HepG2 (cell line): Measurements from ENCODE around the gene LCN2. TPM values are rescaled to one million over a fixed set of nuclear protein-coding genes. Genes with fewer than 3 reads are reported as not detected.
A peak's percentile ranks its signal among the peaks of the same experiment; 100 is the strongest.

Experiments used
- CAMTA2 ChIP-seq: sonication (generic); formaldehyde crosslinking; IDR thresholded peaks from 2 replicates; pipeline ENCODE4 v1.4.0; 2020; ENCODE audit warnings: mild to moderate bottlenecking, missing genetic modification reagents, borderline replicate concordance
- CBFB ChIP-seq: sonication (generic); formaldehyde crosslinking; IDR thresholded peaks from 2 replicates; pipeline ENCODE4 v1.4.0; 2020; ENCODE audit warnings: missing genetic modification reagents
- CENPT ChIP-seq: sonication (generic); formaldehyde crosslinking; IDR thresholded peaks from 2 replicates; pipeline ENCODE4 v1.8.0; 2022; ENCODE audit warnings: low read depth, mild to moderate bottlenecking, moderate library complexity, missing genetic modification reagents
- HDAC1 ChIP-seq: sonication (generic); formaldehyde crosslinking; IDR thresholded peaks from 2 replicates; pipeline ENCODE4 v1.5.1; 2020; ENCODE audit warnings: mild to moderate bottlenecking, missing genetic modification reagents
- ZNF18 ChIP-seq: sonication (generic); formaldehyde crosslinking; IDR thresholded peaks from 2 replicates; pipeline ENCODE4 v1.8.0; 2022; ENCODE audit warnings: mild to moderate bottlenecking, missing genetic modification reagents; ENCODE audit not compliant: insufficient replicate concordance
- ZNF264 ChIP-seq: sonication (generic); formaldehyde crosslinking; IDR thresholded peaks from 2 replicates; pipeline ENCODE4 v1.4.0; 2020; ENCODE audit warnings: missing genetic modification reagents
- ZNF337 ChIP-seq: sonication (generic); formaldehyde crosslinking; IDR thresholded peaks from 2 replicates; pipeline ENCODE4 v1.5.1; 2020; ENCODE audit warnings: missing genetic modification reagents, low read depth, mild to moderate bottlenecking, borderline replicate concordance
- ZNF720 ChIP-seq: sonication (generic); formaldehyde crosslinking; IDR thresholded peaks from 2 replicates; pipeline ENCODE4 v1.4.0; 2020; ENCODE audit warnings: missing genetic modification reagents
- ZSCAN25 ChIP-seq: sonication (generic); formaldehyde crosslinking; IDR thresholded peaks from 2 replicates; pipeline ENCODE4 v1.8.0; 2022; ENCODE audit warnings: mild to moderate bottlenecking, missing genetic modification reagents
- polyA plus RNA-seq, 8 experiments: library from polyadenylated mRNA; depleted of rRNA in 3 of 8; stranded (reverse) in 7 of 8; unstranded in 1 of 8; fragments of >200 nt; fragmentation: Illumina TruSeq in 4 of 8; extraction: Trizol in 4 of 8; gene quantifications; 2 replicates each; pipeline versions ENCODE4 v1.2.1 to v1.2.3, GENCODE V29; 2011 to 2016; ENCODE audit warnings: low read depth in 4 of 8, missing spikeins in 1 of 8, mixed read lengths in 1 of 8; ENCODE audit not compliant: insufficient read depth in 1 of 8
- total RNA-seq, 5 experiments: library from RNA; depleted of rRNA; stranded (reverse); fragments of >200 nt; fragmentation: Illumina TruSeq; extraction: Trizol; gene quantifications; 2 replicates each; pipeline ENCODE4 v1.2.3, GENCODE V29; 2016; ENCODE audit warnings: low read depth in 1 of 5
- TF ChIP-seq, protein P1 (sequence below): sonication (generic); formaldehyde crosslinking; IDR thresholded peaks from 2 replicates; pipeline ENCODE4 v1.5.0; 2020; ENCODE audit warnings: mild to moderate bottlenecking, missing genetic modification reagents
- TF ChIP-seq, protein P2 (sequence below): IDR thresholded peaks from 2 replicates; pipeline ENCODE4 v1.6.1; 2016; ENCODE audit warnings: missing biosample characterization, missing genetic modification reagents, low read depth
- TF ChIP-seq, protein P3 (sequence below): sonication (generic); formaldehyde crosslinking; conservative IDR thresholded peaks from 2 replicates; pipeline ENCODE4 v1.4.0; 2020; ENCODE audit warnings: mild to moderate bottlenecking, missing genetic modification reagents, moderate library complexity
- TF ChIP-seq, protein P4 (sequence below): sonication (generic); formaldehyde crosslinking; conservative IDR thresholded peaks from 2 replicates; pipeline ENCODE4 v1.8.1; 2023; ENCODE audit warnings: missing genetic modification reagents
- TF ChIP-seq, protein P5 (sequence below): sonication (generic); formaldehyde crosslinking; conservative IDR thresholded peaks from 2 replicates; pipeline ENCODE4 v1.4.0; 2020; ENCODE audit warnings: missing genetic modification reagents

Gene LCN2
- total and polyA plus RNA-seq, 2 of the 13 experiments (the other 11 are each of a cell fraction or from before 2014, with no cell fraction given) = 0.38 to 1.4 TPM

- TF ChIP-seq ZNF18 (CRISPR knock-in tag) (peak; percentile 99), CENPT (CRISPR knock-in tag) (no peak), HDAC1 (CRISPR knock-in tag) (peak; percentile 97), ZSCAN25 (CRISPR knock-in tag) (peak; percentile 82), ZNF264 (peak; percentile 70; the same call in 1 of the 2 replicates), CAMTA2 (CRISPR knock-in tag) (0 out of 2 replicates have a peak, but pooled peaks have one; percentile 60), ZNF337 (CRISPR knock-in tag) (no peak), CBFB (CRISPR knock-in tag) (0 out of 2 replicates have a peak, but pooled peaks have one; percentile 41), ZNF720 (CRISPR knock-in tag) (no peak)
- TF ChIP-seq, protein P1, sequence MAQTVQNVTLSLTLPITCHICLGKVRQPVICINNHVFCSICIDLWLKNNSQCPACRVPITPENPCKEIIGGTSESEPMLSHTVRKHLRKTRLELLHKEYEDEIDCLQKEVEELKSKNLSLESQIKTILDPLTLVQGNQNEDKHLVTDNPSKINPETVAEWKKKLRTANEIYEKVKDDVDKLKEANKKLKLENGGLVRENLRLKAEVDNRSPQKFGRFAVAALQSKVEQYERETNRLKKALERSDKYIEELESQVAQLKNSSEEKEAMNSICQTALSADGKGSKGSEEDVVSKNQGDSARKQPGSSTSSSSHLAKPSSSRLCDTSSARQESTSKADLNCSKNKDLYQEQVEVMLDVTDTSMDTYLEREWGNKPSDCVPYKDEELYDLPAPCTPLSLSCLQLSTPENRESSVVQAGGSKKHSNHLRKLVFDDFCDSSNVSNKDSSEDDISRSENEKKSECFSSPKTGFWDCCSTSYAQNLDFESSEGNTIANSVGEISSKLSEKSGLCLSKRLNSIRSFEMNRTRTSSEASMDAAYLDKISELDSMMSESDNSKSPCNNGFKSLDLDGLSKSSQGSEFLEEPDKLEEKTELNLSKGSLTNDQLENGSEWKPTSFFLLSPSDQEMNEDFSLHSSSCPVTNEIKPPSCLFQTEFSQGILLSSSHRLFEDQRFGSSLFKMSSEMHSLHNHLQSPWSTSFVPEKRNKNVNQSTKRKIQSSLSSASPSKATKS (CRISPR knock-in tag) = no peak
- TF ChIP-seq, protein P2, sequence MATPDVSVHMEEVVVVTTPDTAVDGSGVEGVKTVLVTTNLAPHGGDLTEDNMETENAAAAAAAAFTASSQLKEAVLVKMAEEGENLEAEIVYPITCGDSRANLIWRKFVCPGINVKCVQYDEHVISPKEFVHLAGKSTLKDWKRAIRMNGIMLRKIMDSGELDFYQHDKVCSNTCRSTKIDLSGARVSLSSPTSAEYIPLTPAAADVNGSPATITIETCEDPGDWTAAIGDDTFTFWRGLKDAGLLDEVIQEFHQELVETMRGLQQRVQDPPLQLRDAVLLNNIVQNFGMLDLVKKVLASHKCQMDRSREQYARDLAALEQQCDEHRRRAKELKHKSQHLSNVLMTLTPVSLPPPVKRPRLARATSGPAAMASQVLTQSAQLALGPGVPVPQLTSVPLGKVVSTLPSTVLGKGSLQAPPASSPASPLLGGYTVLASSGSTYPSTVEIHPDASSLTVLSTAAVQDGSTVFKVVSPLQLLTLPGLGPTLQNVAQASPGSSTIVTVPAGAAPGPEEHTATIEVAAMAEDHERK (CRISPR knock-in tag) = no peak
- TF ChIP-seq, protein P3, sequence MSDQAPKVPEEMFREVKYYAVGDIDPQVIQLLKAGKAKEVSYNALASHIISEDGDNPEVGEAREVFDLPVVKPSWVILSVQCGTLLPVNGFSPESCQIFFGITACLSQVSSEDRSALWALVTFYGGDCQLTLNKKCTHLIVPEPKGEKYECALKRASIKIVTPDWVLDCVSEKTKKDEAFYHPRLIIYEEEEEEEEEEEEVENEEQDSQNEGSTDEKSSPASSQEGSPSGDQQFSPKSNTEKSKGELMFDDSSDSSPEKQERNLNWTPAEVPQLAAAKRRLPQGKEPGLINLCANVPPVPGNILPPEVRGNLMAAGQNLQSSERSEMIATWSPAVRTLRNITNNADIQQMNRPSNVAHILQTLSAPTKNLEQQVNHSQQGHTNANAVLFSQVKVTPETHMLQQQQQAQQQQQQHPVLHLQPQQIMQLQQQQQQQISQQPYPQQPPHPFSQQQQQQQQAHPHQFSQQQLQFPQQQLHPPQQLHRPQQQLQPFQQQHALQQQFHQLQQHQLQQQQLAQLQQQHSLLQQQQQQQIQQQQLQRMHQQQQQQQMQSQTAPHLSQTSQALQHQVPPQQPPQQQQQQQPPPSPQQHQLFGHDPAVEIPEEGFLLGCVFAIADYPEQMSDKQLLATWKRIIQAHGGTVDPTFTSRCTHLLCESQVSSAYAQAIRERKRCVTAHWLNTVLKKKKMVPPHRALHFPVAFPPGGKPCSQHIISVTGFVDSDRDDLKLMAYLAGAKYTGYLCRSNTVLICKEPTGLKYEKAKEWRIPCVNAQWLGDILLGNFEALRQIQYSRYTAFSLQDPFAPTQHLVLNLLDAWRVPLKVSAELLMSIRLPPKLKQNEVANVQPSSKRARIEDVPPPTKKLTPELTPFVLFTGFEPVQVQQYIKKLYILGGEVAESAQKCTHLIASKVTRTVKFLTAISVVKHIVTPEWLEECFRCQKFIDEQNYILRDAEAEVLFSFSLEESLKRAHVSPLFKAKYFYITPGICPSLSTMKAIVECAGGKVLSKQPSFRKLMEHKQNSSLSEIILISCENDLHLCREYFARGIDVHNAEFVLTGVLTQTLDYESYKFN (CRISPR knock-in tag) = peak; percentile 100
- TF ChIP-seq, protein P4, sequence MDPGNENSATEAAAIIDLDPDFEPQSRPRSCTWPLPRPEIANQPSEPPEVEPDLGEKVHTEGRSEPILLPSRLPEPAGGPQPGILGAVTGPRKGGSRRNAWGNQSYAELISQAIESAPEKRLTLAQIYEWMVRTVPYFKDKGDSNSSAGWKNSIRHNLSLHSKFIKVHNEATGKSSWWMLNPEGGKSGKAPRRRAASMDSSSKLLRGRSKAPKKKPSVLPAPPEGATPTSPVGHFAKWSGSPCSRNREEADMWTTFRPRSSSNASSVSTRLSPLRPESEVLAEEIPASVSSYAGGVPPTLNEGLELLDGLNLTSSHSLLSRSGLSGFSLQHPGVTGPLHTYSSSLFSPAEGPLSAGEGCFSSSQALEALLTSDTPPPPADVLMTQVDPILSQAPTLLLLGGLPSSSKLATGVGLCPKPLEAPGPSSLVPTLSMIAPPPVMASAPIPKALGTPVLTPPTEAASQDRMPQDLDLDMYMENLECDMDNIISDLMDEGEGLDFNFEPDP (CRISPR knock-in tag) = no peak
- TF ChIP-seq, protein P5, sequence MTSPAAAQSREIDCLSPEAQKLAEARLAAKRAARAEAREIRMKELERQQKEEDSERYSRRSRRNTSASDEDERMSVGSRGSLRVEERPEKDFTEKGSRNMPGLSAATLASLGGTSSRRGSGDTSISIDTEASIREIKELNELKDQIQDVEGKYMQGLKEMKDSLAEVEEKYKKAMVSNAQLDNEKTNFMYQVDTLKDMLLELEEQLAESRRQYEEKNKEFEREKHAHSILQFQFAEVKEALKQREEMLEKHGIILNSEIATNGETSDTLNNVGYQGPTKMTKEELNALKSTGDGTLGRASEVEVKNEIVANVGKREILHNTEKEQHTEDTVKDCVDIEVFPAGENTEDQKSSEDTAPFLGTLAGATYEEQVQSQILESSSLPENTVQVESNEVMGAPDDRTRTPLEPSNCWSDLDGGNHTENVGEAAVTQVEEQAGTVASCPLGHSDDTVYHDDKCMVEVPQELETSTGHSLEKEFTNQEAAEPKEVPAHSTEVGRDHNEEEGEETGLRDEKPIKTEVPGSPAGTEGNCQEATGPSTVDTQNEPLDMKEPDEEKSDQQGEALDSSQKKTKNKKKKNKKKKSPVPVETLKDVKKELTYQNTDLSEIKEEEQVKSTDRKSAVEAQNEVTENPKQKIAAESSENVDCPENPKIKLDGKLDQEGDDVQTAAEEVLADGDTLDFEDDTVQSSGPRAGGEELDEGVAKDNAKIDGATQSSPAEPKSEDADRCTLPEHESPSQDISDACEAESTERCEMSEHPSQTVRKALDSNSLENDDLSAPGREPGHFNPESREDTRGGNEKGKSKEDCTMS = no peak
These were observed 33.8 kb upstream of the LCN2 start (continued) for GRCh38 chr9:128115187-128116103.
